Mesendoderm (in vitro differentiated cells): ENCODE results near the gene LRRC3C.
A peak's percentile ranks its signal among the peaks of the same experiment; 100 is the strongest.

ENCODE experiments used
- DNase-seq: peaks from one replicate; pipeline ENCODE4 v3.0.0; 2013
- H2AK5ac ChIP-seq: 2 replicates; pipeline ENCODE4 v1.6.1; 2013; ENCODE audit warnings: low read length, inconsistent platforms
- H2BK120ac ChIP-seq: 2 replicates; pipeline ENCODE4 v1.6.1; 2013; ENCODE audit warnings: low read depth, mild to moderate bottlenecking, low read length, moderate library complexity, mixed read lengths
- H2BK15ac ChIP-seq: replicated peaks from 2 replicates; pipeline ENCODE4 v1.6.1; 2013; ENCODE audit warnings: low read depth, mild to moderate bottlenecking, moderate library complexity
- H2BK5ac ChIP-seq: 2 replicates; pipeline ENCODE4 v1.6.1; 2013; ENCODE audit warnings: low read length, inconsistent platforms
- H3K18ac ChIP-seq: 2 replicates; pipeline ENCODE4 v1.6.1; 2013; ENCODE audit warnings: mild to moderate bottlenecking, low read length, mixed read lengths
- H3K23ac ChIP-seq: one replicate; pipeline ENCODE4 v1.6.1; 2013; ENCODE audit warnings: low read length
- H3K27ac ChIP-seq: 2 replicates; pipeline ENCODE4 v1.5.1; 2013; ENCODE audit warnings: low read depth, mild to moderate bottlenecking, inconsistent platforms, low read length, moderate library complexity
- H3K27me3 ChIP-seq: 2 replicates; pipeline ENCODE4 v1.6.1; 2013; ENCODE audit warnings: low read length, control low read depth, mild to moderate bottlenecking, inconsistent platforms; ENCODE audit not compliant: insufficient read depth, poor library complexity
- H3K36me3 ChIP-seq: 2 replicates; pipeline ENCODE4 v1.6.1; 2013; ENCODE audit warnings: low read length, inconsistent platforms; ENCODE audit not compliant: control insufficient read depth, insufficient read depth
- H3K4ac ChIP-seq: one replicate; pipeline ENCODE4 v1.6.1; 2013; ENCODE audit warnings: low read depth, mild to moderate bottlenecking, low read length, moderate library complexity
- H3K4me1 ChIP-seq: 2 replicates; pipeline ENCODE4 v1.6.1; 2013; ENCODE audit warnings: low read depth, low read length, inconsistent platforms; ENCODE audit not compliant: control insufficient read depth
- H3K4me2 ChIP-seq: 2 replicates; pipeline ENCODE4 v1.6.1; 2013; ENCODE audit warnings: low read length
- H3K4me3 ChIP-seq: 2 replicates; pipeline ENCODE4 v1.5.1; 2013; ENCODE audit warnings: mild to moderate bottlenecking, low read length
- H3K56ac ChIP-seq: one replicate; pipeline ENCODE4 v1.6.1; 2013; ENCODE audit warnings: low read length
- H3K79me1 ChIP-seq: 2 replicates; pipeline ENCODE4 v1.6.1; 2013; ENCODE audit warnings: low read length, inconsistent platforms
- H3K79me2 ChIP-seq: 2 replicates; pipeline ENCODE4 v1.6.1; 2013; ENCODE audit warnings: mild to moderate bottlenecking, low read length; ENCODE audit not compliant: control insufficient read depth, insufficient read depth
- H3K9ac ChIP-seq: 2 replicates; pipeline ENCODE4 v1.6.1; 2013; ENCODE audit warnings: low read length, inconsistent platforms
- H4K5ac ChIP-seq: one replicate; pipeline ENCODE4 v1.6.1; 2013; ENCODE audit warnings: low read length
- H4K8ac ChIP-seq: one replicate; pipeline ENCODE4 v1.6.1; 2013; ENCODE audit warnings: low read depth, mild to moderate bottlenecking, control low read depth, low read length, moderate library complexity
- WGBS: extraction: QIAGEN DNeasy Blood & Tissue Kit; methylation state at CpG from one replicate; pipeline ENCODE4 v1.1.7; 2013; ENCODE audit warnings: low lambda C conversion rate, missing lambda C conversion rate; ENCODE audit not compliant: insufficient coverage; ENCODE audit errors: extremely low coverage; 5-methylcytosine and 5-hydroxymethylcytosine counted together

Gene LRRC3C

DNA sequence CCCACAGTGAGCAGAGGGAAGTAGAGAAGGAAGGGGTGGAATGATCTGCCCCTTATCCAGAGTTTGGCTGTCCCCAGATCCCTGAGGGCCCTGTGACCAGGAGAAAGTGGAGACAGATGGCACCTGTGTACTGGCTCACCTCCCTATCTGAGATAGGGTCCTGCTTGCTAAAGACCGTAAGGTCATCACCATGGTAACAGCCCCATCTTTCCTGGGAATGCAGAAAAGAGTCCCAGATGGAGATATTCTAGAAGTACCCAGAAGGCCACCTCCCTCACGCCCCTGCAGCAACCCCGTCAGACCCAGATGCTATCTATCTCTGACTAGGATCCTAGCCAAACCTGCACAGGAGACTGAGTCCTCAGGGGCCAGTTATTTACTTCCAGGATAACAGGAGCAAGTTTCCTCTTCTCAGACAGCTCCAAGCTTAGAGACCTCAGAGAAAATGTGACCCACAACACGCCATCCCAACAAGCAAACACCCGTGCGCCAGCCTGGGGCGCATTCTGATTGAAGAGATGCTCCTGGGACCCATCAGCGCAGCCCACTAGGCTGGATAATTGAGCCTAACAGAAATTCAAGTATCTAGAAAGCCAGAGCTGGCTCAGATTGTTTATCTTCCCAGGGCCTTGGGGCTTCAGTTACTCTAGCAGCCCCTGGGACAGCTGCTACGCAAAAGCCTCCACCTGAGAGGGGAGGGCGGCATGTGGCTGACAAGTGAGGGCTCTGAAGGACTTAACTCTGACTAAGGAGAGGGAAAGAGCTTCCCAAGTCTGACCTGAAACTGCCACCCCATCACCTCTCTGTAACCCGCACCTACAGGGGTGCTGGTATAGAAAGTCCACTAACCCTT is 2.0 kb upstream of the LRRC3C start:
- no peak overlapping the region for H3K18ac ChIP-seq
- no peak overlapping the region for H3K4me3 ChIP-seq
- H4K8ac ChIP-seq = no peak overlapping the region
- no peak overlapping the region for H3K56ac ChIP-seq
- H3K9ac ChIP-seq = no peak overlapping the region
- no peak overlapping the region for H2BK5ac ChIP-seq
- no peaks in the 10 kb centered on the region for H3K27me3 ChIP-seq
- no peak overlapping the region for H3K4me2 ChIP-seq
- H2BK15ac ChIP-seq = no peak overlapping the region
- no peak overlapping the region for H4K5ac ChIP-seq
- no peak overlapping the region for H2BK120ac ChIP-seq
- no CpG with 5 or more reads among the region's 11 CpGs for WGBS
- H3K79me1 ChIP-seq = peaks cover 11% of the 10 kb centered on the region
- H2AK5ac ChIP-seq = no peak overlapping the region
- H3K23ac ChIP-seq = no peak overlapping the region
- H3K79me2 ChIP-seq = peaks cover 9% of the 10 kb centered on the region
- H3K4ac ChIP-seq = no peak overlapping the region
- DNase-seq = no peak
- H3K27ac ChIP-seq = no peak overlapping the region
- peaks cover 9% of the 10 kb centered on the region for H3K4me1 ChIP-seq
- no peaks in the 10 kb centered on the region for H3K36me3 ChIP-seq

DNA sequence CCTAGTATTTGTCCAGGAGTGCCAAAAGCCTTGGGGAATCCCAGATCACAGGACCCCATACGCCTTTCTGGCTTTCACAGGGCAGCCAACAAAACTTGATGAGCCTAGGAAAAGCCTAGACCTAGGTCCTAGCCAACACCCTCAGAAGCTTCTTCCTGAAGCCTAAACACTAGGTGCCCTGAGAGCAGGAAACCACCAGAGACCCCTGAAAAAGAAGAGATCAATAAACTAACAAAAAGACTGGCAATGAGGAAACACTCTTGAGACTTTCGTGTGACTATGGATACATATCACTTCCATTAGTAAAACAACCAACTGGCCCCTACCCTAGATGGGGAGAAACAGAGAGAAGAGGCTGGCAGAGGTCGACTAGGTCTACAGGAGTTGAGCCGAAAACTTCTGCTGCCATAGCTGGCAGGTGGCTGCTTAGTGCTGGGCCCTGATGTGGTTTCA is 1.4 kb upstream of the LRRC3C start:
- H3K27me3 ChIP-seq = no peaks in the 10 kb centered on the region
- no peak overlapping the region for H3K23ac ChIP-seq
- H3K4ac ChIP-seq = no peak overlapping the region
- no peak for DNase-seq
- H3K18ac ChIP-seq = no peak overlapping the region
- no peak overlapping the region for H4K8ac ChIP-seq
- H3K79me1 ChIP-seq = peaks cover 11% of the 10 kb centered on the region
- no peak overlapping the region for H3K4me3 ChIP-seq
- peaks cover 9% of the 10 kb centered on the region for H3K4me1 ChIP-seq
- no peak overlapping the region for H2BK15ac ChIP-seq
- no peaks in the 10 kb centered on the region for H3K36me3 ChIP-seq
- H3K4me2 ChIP-seq = no peak overlapping the region
- no peak overlapping the region for H4K5ac ChIP-seq
- H3K9ac ChIP-seq = no peak overlapping the region
- H2AK5ac ChIP-seq = no peak overlapping the region
- peaks cover 9% of the 10 kb centered on the region for H3K79me2 ChIP-seq
- no CpG with 5 or more reads among the region's 4 CpGs for WGBS
- no peak overlapping the region for H2BK5ac ChIP-seq
- no peak overlapping the region for H2BK120ac ChIP-seq
- no peak overlapping the region for H3K27ac ChIP-seq
- peak overlapping the region; percentile 86 for H3K56ac ChIP-seq

DNA sequence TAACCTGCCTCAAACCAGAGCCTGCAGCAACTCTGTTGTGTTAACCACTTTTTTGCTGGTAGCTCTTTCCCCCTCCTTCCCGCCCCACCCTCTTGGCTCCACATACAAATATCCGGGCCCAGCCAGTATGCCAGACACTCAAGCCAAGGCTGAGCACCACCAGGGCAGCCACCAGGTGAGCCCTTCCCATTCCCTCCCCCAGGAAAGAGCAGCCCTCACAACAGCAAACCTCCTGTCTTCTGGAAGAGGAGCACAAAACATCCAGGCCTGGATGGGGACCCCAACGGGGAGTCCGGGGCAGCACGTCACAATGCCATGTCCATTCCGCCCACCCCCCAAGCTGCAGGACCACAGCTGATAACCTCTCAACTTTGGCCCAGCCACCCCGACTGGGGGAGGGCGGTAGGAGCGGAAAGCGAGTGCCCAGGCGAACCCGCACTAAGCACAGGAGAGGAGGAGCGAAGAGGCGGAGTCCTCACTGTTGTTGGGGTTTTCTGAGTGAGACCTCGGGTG is 888 bp upstream of the LRRC3C start:
- H3K56ac ChIP-seq = peak overlapping the region; percentile 86
- H3K27me3 ChIP-seq = no peaks in the 10 kb centered on the region
- H3K4me3 ChIP-seq = peak overlapping the region; percentile 64
- H3K9ac ChIP-seq = peak overlapping the region; percentile 81
- peaks cover 9% of the 10 kb centered on the region for H3K4me1 ChIP-seq
- H3K27ac ChIP-seq = no peak overlapping the region
- peaks cover 9% of the 10 kb centered on the region for H3K79me2 ChIP-seq
- no peak overlapping the region for H3K23ac ChIP-seq
- no peak overlapping the region for H2AK5ac ChIP-seq
- H3K18ac ChIP-seq = peak overlapping the region; percentile 54
- peak; percentile 65 for DNase-seq
- H2BK15ac ChIP-seq = no peak overlapping the region
- H4K8ac ChIP-seq = no peak overlapping the region
- peak overlapping the region; percentile 29 for H3K4me2 ChIP-seq
- H3K79me1 ChIP-seq = peaks cover 11% of the 10 kb centered on the region
- no peak overlapping the region for H2BK120ac ChIP-seq
- no peak overlapping the region for H4K5ac ChIP-seq
- H3K36me3 ChIP-seq = no peaks in the 10 kb centered on the region
- no CpG with 5 or more reads among the region's 15 CpGs for WGBS
- H2BK5ac ChIP-seq = no peak overlapping the region
- H3K4ac ChIP-seq = no peak overlapping the region

DNA sequence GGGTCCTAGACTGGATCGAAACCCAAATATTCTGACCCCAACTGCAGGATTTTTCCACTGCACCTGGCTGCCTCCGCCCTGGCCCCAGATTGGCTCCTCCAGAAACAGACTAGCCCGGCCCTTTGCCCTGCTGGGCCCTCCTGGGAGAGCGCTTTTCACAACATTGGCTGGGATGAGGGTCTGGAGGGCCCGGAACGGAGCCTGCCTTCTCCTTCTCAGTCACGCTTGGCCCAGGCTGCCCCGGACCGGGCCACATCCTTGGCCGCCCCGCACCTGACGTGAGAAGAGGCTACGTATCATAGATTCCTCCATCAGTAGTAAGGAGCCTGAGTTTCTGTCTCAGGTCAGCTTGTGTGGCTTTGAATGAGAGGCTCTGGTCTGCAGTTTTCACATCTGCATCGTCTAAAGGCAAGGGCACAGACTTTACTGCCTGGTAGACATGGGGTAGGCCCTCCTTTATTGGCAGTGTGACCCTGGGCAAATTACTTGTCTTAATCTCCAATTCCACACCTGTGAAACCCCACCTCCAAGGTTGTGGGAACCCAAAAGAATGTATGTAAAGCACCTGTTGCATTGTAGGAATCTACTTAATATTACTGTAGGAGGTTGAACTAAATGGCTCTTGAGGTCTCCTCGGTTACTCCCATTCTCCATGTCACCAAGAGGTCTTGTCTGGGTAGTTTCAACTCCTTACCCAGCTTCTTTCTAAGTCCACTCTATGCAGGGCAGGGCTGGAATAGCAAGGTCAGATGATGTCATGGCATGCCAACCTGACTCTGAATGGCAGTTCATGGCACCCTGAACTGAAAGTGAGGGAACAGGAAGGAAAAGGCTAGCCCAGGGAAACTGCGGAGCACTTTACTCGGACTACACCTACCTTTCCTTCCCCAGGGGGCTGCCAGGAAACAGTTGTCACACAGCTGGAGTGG is 661 bp downstream of the LRRC3C start:
- peak overlapping the region; percentile 72 for H3K56ac ChIP-seq

DNA sequence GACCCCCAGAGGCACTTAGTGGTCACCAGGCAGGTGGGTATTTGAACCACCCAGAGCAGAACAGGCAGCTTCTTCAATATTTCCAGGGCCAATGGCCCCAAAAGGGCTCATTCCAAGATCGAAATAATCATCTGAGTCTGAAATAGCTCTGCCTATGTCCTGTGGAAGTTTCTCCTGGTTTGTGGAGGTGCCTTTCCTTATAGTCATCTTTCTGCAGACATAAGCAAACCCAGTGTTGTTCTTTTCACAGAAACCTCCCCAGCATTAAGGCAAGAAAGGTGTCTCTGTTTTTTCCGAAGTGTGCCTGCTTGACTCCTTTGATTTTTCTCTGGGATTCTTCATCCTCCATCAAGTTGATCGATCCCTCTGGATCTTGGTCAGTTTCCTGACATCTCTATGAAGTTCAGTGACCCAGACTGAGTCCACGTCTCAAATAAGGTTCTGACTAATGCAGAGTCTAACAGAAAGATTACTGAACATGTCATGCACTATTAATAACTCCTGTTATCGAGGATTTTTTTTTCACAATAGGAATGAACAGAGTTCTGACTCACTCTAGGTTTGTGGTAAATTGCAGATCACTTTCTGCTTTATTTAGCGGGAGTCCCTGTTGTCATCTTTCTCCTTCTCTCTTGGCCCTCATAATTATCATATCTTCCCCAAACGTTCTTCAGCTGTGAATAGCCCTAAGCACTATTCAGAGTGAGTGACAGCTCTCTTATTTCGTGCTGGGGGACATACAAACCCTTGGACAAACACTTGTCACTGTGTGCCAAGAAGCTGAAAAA is 1.5 kb downstream of the LRRC3C start:
- Histone ChIP-seq H3K18ac (no peak overlapping the region), H2AK5ac (no peak overlapping the region), H3K36me3 (no peaks in the 10 kb centered on the region), H3K9ac (no peak overlapping the region), H3K4ac (no peak overlapping the region), H2BK15ac (no peak overlapping the region), H3K4me2 (no peak overlapping the region), H3K79me1 (peaks cover 8% of the 10 kb centered on the region), H3K27ac (no peak overlapping the region), H2BK120ac (no peak overlapping the region), H3K23ac (no peak overlapping the region), H2BK5ac (no peak overlapping the region), H3K4me1 (peaks cover 8% of the 10 kb centered on the region), H3K4me3 (no peak overlapping the region), H4K5ac (no peak overlapping the region), H3K79me2 (peaks cover 9% of the 10 kb centered on the region), H3K56ac (no peak overlapping the region), H3K27me3 (no peaks in the 10 kb centered on the region), H4K8ac (no peak overlapping the region)
- WGBS = no CpG with 5 or more reads among the region's 8 CpGs
- no peak for DNase-seq

More for the DNA sequence above, 661 bp downstream of the LRRC3C start:
- peak overlapping the region; percentile 28 for H3K27ac ChIP-seq
- H3K9ac ChIP-seq = peak overlapping the region; percentile 66
- H3K23ac ChIP-seq = no peak overlapping the region
- H2BK15ac ChIP-seq = no peak overlapping the region
- H3K36me3 ChIP-seq = no peaks in the 10 kb centered on the region
- H3K4ac ChIP-seq = peak overlapping the region; percentile 41
- H3K18ac ChIP-seq = no peak overlapping the region
- H3K79me2 ChIP-seq = peaks cover 9% of the 10 kb centered on the region
- no peaks in the 10 kb centered on the region for H3K27me3 ChIP-seq
- H4K5ac ChIP-seq = no peak overlapping the region
- H2BK120ac ChIP-seq = no peak overlapping the region
- peak overlapping the region; percentile 58 for H3K4me2 ChIP-seq
- H3K4me1 ChIP-seq = peaks cover 9% of the 10 kb centered on the region
- no peak overlapping the region for H4K8ac ChIP-seq
- no peak overlapping the region for H2AK5ac ChIP-seq
- H2BK5ac ChIP-seq = no peak overlapping the region
- peak; percentile 80 for DNase-seq
- peak overlapping the region; percentile 39 for H3K4me3 ChIP-seq
- peaks cover 11% of the 10 kb centered on the region for H3K79me1 ChIP-seq
- no CpG with 5 or more reads among the region's 17 CpGs for WGBS
